ENCODE data around the gene FSTL5.
A peak's percentile ranks its signal among the peaks of the same experiment; 100 is the strongest.

Gene FSTL5

DNA sequence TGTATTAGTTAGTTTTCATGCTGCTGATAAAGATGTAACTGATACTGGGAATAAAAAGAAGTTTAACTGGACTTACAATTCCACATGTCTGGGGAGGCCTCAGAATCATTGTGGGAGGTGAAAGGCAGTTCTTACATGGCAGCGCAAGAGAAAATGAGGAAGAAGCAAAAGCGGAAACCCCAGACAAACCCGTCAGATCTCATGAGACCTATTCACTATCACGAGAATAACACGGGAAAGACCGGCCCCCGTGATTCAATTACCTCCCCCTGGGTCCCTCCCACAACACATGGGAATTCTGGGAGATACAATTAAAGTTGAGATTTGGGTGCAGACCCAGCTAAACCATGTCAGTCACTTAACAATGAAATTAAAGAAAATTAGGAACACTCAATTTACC, 499.1 kb downstream of the FSTL5 start:
- DNase-seq: no peak

DNA sequence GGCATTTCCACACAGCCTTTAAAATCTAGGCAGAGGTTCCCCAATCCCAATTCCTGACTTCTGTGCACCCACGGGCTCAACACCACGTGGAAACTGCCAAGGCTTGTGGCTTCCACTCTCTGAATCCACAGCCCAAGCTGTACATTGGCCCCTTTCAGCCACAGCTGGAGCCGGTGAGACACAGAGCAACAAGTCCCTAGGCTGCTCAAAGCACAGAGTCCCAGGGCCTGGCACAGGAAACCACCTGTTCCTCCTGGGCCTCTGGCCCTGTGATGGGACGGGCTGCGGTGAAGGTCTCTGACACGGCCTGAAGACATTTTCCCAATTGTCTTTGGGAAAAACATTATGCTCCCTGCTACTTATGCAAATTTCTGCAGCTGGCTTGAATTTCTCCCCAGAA, 500.0 kb downstream of the FSTL5 start:
- no peak for DNase-seq

DNA sequence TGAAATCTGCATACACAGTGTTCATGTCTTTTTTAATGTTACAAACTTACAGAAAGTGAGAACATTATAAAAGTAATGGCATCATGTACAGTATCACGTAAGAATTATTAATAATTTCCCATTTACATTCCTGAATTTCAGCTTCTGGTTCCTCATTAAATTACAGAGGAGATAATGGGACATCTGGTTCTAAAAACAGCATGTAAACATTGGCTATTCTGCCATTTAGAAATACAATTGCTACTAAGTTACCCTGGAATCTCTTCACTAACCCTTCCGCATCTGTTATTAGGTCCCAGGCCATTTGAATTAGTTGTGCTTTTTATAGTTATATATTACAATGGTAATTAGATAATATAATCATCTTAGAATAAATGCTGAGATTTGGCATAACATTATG, 505.1 kb downstream of the FSTL5 start:
- no peak for DNase-seq

DNA sequence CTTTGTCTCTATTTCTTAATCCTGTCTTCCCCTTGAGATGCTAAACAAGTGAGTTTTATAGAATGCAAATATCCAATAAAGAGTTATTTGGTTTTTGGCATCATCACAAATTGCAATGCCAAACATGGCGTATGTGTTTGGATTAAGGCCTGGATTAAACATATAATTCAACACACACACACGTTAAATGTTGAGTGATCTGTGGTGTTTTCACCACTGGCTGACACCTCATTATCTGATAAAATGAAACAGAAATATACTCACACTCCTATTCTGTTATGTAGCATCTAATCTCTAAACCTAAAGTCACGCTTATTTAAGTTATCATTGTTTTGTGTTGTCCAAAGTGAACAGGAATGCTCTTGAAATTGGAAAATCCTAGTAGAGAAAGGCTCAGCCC, 506.2 kb downstream of the FSTL5 start:
- no peak for DNase-seq

DNA sequence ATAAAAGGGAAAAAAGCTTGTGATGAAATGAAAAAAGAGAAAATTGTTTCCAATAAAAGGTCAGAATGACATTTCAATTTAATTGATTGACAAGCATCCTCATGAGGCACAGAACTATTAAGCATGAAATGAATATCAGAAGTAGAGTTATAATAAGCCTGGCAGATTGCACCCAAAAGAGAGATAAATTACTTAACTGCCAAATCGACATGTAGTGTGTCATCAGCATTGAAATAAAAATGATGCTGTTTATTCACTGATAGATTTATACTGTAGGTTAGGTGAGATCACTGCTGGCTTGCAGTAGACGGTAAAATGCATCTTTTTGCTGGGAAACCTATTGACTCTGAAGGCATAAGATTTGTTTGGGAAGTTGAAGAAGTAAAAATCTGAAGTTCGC, 507.2 kb downstream of the FSTL5 start:
- no peak for DNase-seq

DNA sequence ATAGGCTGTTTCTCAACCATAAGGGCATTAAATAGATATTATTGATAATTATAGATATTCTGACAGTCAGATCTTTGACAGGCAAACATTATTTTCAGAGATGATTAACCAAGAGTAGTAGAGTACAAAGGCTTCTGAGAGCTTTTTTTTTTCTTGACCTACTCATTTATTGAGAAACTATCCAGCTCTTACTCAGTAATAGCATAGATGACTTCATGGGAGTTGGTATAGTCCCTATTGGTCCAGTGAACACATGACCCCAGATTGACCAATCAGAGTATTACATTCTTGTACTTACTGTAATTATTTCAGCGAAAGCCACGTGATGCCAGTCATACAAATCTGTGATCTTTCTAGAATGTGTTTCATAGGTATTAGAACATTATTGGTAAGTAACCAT, 508.7 kb downstream of the FSTL5 start:
- DNase-seq: no peak

DNA sequence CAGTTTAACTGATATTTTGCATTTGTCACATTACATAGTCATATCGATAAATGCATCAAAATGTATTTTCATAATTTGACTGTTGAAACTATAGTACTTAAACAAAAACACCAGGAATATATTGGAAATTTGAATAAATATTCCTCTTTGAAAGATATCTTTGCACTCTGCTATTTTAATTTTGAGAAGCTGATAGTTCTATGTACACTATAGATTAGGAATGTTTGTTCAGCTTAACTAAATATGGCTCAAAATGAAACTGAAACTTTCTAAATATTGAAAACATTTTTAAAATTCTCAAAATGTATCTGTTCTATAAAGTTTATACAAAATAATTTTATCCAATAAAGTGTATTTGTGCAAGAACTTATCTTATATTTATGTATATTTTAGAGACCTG, 510.1 kb downstream of the FSTL5 start:
- no peak for DNase-seq

DNA sequence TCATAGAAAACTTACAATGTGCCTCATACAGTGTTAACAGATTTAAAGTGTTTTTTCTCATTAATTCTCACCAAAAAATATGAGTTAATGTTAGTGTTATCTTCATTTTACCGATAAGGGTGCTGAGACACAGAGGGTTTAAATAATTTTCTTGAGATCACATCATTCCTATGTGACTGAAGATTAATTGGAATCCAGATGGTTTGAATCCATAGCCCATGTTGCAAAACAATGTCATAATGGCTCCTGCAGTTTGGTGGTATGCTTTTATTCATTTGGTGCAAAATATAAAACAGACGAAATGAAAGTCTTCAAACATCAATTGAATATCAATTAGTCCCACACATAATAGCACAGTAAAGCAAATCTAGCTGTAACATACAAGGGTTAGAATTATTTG, 512.2 kb downstream of the FSTL5 start:
- no peak for DNase-seq

DNA sequence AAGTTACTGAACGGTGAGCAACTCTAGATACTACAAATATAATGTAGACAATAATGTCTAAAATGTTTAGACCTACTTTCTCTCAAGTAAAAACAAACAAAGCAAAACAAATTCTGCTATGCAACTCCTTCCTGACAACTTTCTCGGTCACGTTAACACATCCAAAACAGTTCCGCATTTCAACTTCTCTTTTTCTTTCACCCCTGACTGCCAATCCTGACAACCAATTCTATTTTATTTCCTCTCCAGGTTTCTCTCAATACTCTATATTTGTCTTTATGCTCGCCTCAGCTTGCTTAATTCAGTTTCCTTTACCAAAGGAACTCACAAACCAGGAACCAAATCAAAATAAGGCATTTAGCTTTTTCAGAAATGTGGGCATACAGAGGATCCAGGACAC, 513.0 kb downstream of the FSTL5 start:
- DNase-seq: no peak

DNA sequence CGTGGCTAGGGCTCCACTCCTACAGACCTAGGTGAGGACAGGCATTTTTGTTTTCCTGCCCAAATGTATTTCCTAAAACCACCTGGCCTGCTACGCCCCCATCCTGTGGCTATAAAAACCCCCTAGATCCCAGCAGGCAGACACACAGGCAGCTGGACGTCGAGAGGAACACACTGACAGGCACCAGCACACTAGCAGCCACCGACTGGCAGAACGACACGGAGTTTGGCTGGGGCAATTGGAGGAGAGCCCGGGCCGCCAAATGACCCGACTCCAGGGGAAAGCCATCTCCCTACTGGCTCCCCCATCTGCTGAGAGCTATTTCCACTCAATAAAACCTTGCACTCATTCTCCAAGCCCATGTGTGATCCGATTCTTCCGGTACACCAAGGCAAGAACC, 516.0 kb downstream of the FSTL5 start:
- DNase-seq: no peak

DNA sequence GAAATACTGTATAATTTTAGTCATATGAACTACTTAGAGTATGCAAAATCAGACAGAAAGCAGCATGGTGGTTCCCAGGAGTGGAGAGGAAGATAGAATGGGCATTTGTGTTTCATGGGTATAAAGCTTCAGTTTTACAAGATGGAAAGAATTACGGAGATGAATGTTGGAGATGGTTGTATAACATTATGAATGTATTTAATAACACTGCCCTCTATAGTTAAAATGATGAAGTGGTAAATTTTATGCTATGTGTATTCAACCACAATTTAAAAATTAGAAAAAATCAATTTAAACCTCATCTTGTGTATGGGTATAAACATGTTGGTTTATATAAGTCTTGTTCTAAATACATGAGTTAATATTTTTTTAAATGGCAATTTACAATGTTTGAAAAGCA, 521.1 kb downstream of the FSTL5 start:
- no peak for DNase-seq

DNA sequence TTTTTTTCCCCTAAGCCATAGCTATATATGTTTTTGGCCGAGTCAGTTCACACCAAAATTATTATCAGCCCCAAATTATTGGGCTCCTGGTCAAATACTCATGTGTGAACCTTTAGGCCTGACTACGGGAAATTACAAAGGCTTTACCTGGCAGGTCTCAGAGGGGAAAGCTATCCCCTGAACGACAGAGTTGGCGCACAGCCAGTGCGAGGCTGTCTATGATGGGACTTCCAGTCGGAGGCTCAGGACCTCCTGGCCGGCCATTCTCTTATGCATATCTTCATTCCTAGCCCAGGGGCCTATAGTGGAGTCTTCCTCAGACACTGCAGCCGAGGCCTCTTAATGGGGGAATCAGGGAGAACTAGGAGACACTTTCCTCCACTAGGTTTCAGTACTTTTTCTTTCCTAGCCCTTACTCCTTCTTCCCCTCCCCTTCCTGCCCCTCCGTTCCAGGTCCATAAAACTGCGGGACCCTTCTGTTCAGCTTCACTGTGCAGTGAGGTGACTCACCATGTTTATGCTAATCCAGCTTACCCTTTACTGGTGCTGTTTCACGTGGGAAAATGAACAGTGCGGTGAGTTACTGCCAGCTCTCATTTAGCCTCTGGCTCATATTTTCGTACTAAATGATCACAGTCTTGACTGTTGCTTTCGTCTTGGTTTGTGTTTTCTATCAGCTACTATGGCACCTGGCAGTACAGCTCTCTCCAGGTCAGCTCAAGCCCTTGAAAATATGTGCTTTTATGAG, 533.9 kb downstream of the FSTL5 start:
- no peak for DNase-seq

DNA sequence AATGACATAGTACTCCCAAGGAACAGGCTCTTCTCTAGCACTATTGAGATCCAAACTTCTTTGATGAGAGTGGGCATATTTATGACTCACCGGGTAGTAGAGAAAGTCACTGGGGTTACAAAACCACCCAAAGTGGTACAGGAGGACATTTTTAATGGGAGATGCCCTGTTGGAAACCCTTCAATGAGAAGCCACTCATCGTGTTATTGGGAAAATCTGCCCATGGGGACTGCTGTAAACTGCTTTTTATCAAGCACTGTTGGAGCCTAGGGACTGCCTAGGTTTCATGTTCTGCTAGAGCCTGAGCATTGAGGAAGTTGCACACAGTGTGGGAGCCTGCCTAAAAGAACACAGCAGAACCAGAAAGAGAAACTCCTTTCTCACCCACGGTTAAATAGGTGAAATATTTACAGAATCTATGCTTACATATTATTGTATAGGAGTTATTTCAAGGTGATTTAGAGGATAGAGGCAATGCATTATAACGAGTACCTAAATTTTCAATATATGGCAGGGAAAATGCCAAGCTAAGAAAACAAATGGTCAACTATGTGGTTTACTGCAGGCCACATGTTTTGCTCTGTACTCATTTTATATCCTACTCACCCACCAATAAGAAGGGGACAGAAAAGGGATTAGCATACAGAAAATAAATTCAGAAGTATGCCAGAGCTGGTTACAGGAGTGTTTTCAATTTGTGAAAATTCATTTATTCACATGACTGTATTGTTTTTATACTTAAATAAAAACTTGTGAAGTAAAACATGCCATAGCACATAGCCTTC, 559.1 kb downstream of the FSTL5 start:
- DNase-seq: no peak

DNA sequence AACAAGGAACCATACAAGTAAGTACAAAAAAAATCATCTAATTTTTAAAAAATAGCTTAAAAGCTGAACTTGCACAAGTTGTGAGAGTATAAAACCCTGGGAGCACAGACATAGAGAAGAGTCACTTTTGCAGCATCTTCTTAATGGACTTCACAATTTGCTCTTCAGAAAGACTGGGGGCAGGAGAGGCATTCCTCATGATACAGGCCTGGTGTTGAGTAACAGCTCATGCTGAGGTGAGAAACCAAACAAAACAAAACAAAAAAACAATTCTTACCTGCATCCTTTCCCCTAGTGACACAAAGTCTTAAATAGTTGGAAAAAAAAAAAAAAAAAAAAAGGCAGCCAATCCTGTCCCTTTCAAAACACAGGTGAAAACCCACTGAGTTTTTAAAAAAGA, 562.8 kb downstream of the FSTL5 start:
- DNase-seq: no peak

DNA sequence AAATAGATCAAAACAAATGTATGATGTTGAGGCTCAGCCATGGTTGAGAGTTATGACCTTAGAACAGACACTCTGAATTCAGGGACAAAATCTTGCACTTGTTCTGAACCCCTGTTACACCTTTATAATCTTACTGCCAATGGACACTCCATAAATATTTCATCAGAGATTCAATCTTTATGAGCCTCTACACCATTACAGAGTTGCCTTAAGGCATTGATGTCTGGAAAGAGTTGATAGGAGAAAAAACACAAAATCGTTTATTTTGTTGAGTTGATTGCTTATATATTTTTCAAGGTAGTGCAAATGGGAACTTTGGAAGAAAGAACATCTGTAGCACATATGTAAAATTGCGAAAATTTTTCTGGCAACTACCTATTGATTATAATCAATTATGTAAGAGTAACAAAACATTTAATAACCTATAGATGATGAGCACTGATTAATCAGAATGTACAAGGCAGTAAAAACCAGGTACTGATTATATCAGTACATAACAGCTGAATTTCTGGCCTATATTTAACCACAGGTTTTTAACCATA, 568.5 kb downstream of the FSTL5 start:
- DNase-seq: no peak

DNA sequence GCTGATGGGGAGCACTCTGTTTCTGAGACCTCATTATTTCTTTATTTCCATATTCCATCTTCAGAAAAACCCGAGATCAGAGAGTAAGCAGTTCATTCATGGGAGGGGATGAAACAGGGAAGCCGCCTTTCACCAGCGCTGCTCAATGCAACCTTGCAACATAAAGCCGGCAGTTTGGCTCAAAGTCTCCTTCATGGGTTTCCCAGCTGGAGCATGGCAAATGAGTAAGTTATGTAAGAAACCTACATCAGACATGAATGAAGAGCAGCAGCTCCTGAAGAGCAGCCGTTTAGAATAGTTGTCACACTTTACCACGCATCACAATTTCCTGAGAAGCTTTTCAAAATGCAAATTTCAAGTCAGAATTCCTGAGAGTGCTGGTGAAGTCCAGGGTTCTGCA, 578.8 kb downstream of the FSTL5 start:
- no peak for DNase-seq

DNA sequence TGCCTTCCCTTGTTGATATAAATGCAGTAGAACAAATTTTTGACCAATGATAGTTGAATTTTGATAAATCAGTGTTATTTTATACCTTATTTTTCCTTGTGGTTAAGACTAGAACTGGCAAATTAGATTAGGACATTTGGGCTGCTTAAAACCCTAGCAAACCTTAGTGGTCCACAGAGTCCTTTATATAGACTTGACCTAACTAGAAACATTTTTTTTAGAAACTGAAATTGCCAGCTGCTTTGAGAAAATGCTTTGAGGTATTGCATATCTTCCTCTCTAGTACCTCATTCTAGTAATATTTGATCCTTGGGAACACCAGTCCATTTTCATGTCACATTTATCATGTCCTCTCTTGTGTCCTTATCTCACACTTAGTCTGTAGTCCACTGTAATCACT, 580.3 kb downstream of the FSTL5 start:
- DNase-seq: no peak

DNA sequence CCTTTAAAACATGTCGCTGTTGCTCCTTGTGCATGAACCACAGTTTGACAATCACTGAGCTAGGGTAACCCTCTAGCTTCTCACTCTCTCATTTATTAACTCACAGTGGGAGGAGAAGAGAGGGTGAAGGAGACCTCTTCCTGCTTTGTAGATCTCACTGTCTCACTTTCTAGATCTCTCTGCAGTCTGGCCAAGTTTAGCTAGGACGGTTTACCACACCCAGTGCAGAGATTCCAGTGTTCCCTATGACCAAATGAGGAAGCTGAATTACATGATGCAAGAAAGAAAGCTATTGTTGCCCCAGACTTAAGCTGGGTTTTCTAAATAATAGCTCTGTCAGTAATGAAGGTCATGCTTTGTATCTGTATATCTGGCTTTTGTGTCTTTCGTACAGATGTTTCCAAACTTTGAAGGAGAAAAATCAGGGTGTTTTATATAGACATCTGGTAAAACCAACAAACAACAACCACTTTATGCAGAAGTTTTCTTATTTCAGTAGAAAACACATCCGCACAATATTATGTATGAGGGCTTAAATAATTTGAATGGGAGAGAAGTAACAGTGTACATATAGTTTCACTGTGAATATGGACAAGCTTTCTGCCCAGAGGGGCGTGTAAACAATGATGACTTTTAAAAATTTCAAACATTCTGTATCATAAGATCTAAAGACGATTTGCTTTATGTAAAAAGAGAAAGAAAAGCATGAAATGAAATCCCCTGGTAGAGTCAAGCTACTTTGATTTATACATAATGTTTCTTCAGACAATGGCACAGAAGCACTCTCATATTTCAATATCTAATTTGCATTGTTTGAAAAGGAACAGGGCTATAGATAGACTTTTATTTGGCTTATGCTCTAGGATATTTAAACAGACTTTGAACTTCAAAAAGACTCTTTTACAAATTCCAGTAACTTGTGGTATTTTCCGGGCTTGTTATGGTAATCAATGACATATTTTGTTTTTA, 582.3 kb downstream of the FSTL5 start:
- DNase-seq: no peak

DNA sequence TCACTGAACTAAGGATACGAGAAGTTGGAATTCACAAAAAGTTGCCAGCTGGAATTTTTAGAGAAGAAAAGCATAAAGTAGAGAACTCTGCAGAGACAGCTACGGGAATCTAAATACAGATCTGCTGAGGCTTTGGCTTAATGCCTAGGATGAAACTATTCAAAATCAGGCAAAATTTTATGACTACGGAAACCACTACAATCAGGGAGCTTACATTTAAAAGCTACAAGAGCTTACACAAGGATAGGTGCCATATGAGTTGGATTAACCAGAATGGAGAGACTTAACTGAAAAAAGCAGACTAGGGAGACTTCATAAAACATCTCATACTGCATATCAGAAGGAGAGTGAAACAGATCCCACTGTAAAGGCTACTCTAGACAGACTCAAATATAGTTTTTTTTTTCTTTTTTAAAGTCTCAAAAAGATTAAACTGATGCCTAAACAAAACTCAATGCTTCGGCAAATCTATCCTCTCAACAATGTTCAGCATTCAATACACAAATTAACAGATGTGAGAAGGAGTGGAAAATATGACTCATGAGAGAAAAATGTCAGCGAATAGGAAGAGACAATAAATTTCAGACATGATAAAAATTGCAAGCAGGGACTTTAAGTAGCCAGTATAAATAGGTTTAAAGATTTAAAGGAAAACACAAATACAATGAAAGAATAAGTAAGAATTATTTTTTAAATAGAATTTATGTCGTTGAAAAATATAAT, 586.1 kb downstream of the FSTL5 start:
- peak; percentile 24 for DNase-seq

DNA sequence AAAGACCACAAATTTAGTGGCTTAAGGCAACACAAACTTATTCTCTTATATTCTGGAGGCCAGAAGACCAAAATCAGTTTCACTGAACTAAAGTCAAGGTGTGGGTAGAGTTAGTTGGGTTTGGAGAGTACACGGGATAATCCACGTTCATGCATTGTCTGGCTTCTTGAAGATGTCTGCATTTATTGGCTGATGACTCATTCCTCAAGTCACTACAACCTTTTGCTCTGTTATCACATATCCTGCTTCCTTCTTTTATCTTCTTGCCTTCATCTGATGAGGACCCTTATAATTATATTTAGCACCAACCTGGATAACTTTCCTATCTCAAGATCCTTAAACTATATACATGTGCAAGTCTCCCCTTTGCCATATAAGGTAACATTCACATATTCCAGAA, 590.0 kb downstream of the FSTL5 start:
- no peak for DNase-seq

DNA sequence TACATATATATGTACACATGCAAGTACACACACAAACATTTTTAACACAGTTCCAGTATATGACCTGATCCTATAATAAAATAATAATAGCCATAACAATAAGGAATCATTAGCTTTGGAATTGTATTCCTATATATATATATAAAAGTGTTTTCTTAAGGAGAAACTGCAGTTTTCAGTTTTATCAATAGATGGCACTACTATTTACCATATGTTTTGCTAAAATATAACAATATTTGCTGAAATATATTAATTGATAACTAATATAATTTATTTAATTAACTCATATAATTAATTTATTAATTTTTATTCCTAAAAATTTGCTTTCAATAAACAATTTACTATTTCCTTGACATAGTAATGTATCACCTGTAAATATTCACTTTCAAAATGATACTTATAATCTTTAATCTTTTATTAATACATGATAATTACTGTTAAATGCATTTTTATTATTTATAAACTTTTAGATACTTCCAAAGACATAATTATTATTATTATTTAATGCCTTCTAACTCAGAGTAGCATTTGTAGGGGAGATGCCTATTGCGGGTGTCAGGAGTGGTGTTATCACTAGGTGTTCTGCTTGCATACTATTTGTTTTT, 599.5 kb downstream of the FSTL5 start:
- no peak for DNase-seq
